GM19193 (cell line): ENCODE measurements around the gene SEMA4G.

ENCODE experiments used
- POLR2A ChIP-seq: IDR thresholded peaks from 4 replicates; pipeline ENCODE4 v1.6.1; 2011; ENCODE audit not compliant: insufficient read depth, insufficient read length; ENCODE audit errors: extremely low read depth

Gene SEMA4G

DNA sequence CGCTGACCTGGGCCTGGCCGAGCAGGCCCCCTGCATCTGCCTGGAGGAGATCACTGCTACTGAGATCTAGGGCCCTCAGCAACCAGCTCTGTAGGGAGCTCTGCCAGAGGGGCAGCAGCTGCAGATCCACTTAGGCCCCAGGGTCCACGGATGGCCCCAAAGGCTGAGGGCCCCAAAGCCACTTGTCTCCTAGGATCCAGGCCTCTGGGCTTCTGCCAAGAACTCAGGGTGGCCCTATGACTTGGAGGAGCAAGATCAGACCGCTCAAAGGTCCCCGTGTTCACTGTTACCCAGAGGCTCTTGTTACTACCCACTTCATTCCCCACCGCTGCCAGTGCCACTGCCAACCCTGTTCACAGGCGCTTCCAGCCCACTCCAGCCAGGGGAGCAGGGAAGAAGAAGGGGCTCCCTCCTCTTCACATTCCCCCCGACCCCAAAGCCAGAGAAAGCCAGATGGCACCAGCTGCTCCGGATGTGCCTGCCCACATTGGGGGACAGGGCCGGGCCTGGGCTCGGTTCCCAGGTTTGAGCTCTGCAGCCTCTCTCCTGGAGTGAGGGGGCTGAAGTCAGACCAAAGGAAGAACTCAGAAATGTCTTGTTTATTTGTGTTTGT lies 37.9 kb downstream of the SEMA4G start:
- TF ChIP-seq POLR2A: no peak

DNA sequence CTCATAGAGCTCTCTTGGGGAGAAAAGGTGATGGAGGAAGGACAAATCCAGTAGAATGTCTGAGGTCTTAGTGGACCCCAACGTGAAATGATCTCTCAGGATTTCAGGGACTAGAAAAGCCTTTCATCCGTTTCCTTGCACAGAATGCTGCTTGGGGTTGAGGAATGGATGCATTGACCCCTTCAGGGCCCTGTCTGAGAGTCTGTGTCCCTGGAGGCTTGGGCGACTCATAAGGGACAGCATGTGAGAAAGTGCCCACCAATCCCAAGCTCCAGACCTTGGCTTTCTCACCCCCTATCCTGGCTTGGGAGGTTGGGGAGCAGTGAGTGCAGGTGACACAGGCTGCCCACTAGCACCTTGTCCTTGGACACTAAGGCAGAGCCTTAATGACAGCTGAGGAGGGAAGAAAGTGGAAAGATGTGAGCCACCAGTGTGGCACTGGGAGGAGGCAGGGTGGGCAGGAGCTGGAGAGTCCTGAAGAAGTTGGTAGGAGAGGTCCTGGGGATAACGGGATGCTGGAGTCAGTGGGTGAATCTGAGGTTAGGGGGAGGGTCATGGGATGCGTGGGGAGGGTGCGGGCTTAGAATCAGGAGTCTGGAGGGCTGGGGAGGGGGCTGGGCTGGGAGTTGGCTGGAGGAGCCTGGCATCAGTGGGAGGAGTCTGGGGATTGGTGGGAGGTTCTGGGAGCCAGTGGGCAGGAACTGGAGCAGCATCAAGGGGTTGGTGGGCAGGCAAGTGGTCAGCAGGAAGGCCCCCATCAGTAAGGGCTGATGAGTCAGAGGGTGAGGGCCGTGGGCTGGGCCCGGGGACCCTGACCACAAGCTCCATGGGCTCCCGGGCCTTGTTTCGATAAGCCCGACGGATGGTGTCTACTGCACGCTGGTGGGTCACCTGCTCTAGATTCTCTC lies 38.9 kb downstream of the SEMA4G start:
- no peak for TF ChIP-seq POLR2A

DNA sequence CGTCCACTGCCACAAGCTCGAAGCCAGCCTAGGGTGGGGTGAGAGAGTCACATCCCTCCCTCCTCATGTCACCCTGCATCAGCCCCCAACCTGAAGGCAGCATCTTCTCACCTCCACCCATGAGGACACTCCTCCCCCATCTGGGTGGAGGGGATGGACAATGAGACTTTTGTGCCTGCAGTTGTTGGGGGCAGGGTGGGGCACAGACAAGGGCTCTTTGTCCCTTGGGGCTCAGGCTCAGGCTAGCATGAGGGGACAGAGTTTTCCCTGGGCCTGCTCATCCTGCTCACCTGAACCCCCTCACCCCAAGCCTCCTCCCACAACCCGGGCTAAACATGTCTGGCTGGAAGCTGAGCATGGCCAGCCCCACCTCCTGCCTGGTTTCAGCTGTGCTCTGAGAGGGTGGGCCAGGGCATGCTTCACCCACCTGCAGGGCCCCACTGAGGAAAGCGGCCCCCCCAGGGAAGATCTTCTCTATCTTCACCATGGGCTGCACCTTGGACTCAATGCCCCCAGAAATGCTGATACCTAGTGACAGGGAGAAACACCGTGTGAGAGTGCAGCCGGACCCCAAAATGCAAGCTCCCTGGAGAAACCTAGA lies 39.6 kb downstream of the SEMA4G start:
- no peak for TF ChIP-seq POLR2A

GRCh38 chr10:101010329-101010728 lies 41.0 kb downstream of the SEMA4G start:
- TF ChIP-seq POLR2A: no peak

- no peak for TF ChIP-seq POLR2A
Measured at GRCh38 chr10:101011517-101012423, 42.5 kb downstream of the SEMA4G start.

DNA sequence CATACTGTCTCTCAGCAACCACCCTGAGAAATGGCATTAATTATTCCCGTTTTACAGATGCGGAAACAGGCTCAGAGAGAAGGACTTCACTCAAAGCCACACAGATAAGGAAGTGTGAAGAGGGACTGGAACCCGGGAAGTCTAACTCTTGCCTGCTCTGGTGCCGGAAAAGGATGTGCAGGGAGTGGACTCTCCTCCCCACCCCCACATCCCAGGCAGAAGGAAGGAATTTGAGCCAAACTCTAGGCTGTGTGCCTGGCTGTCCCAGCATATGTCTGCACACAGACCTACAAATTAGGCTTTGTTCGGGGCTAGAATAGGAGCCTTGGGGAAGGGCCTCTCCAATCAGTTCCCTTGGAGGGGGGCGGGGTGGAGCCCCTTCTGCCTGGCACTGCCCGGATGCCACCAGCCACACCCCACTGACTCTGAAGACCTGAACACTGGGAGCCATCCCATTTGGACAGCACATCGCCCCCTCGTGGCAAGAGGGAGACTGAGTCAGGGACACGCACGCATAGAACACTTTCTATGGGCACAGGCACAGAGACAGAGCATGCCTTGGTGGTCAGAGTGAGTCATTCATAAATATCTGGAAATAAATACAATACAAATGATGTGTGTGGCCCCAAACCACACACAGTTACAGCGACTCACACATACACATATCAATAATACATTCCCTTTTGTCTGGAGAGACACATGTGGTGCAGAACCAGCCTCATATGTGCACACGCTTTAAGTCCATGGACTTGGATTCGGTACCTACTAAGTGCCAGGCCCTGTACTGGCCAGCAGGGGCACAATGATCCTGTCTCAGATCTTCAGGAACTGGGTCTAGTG lies 43.4 kb downstream of the SEMA4G start:
- no peak for TF ChIP-seq POLR2A

DNA sequence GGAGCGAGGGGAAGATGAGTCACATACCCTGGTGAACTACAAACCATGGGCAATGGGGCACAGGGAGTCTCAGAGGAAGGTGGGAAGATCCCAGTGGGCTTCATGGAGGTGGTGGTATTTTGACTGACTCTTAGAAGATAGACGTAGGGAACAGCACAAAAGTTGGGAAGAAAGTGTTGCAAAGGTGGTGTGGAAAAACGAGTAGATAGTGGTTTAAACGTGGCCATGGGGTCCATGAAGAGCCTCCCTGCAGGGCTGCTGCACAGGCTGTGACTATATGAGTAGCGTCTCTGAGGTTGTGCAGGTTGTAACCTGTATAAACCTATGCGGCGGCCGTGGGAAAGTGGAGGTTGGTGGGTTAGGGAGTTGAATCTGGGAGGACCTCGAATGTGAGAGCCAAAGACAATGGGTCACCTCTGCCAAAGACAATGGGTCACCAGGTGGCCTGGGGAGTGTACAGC lies 44.1 kb downstream of the SEMA4G start:
- no peak for TF ChIP-seq POLR2A

DNA sequence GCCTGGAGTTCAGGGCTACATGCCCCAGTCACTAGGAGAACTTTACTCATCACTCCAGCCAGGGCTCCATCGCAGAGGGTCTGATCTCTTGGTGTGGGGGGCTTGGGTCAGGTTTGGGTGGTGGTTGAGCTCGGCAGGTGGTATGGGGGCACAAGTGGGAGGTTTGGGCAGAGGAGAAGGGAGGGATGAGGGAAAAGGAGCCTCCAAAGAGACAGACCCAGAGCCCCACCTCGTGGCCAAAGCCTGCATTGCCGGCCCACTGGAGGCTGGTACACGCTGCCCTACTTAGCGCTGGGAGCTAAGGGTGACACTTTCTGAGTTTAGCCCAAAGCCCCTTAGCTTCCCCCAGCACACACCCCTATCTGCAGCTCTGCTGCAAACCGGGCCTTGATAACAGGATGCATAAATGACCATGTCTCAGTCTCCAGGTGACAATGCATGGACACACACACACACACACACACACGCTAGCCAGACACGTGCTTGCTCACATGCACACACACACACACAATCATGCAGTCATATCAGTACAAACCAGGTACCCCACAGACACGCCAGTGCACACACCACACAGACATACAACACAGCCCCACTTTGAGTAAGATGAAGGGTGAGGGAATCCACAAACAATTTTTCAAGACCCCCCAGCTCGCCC lies 45.1 kb downstream of the SEMA4G start:
- TF ChIP-seq POLR2A: no peak

DNA sequence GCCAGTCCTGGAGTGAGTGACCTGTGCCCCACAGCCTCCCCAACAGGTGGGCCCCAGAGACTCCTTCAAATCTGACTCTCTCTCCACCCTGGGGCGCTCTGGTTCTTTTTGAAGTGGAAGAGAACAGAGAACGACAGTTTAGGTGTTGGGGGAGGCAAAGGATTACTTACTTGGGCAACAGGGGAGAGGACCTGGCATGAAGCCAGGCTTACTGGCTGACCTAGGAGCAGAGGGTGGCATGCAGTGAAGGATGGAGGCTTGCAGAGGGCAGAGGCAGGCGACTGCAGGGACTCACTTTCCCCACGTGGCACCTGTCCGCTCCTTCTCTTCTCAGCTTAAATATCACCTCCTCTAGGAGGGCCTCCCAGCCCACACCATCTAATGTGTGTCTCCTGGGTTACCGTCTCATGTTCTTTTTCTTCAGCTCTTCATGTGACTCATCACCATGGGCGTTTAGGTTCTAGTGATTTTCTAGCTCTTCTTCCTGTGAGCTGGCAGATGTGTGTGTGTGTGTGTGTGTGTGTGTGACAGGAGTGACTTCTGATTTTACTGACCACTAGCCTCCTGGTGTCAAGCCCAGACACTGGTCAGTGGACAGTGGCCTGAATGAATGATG lies 45.8 kb downstream of the SEMA4G start:
- no peak for TF ChIP-seq POLR2A

GRCh38 chr10:101015582-101015973 lies 46.3 kb downstream of the SEMA4G start:
- no peak for TF ChIP-seq POLR2A

DNA sequence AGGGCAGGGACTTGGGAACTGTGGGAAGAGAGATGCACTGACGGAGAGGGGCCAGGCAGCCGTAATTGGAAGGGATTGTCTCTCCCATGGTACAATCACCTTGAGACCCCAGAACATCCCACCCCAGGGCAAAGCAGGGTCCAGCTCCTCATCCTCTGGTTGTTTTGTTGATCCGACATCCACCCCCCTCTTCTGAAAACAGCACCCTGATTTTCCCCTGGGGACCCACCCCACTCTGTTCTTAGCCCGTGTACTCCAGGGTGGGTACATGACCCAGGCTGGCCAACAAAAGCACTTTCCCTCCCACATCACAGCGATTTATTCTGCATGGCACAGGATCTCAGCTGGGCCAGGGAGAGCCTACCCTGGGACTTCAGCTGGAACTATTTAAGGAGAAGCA lies 47.5 kb downstream of the SEMA4G start:
- no peak for TF ChIP-seq POLR2A

- TF ChIP-seq POLR2A: no peak
Measured at GRCh38 chr10:101018118-101018599, 48.9 kb downstream of the SEMA4G start.
